GM06990 (cell line): ENCODE results near the gene PELO.

Experiments used
- DNase-seq: peaks from one replicate; pipeline ENCODE4 v3.0.0-alpha.2; 2011; ENCODE audit not compliant: insufficient read length; ENCODE audit errors: extremely low read depth
- H3K27me3 ChIP-seq: replicated peaks from 2 replicates; pipeline ENCODE4 v1.6.0; 2011; ENCODE audit warnings: low read length; ENCODE audit not compliant: control insufficient read depth, insufficient read depth
- H3K36me3 ChIP-seq: 2 replicates; pipeline ENCODE4 v1.5.1; 2011; ENCODE audit warnings: low read length; ENCODE audit not compliant: control insufficient read depth, insufficient read depth
- H3K4me3 ChIP-seq: replicated peaks from 2 replicates; pipeline ENCODE4 v1.5.1; 2011; ENCODE audit warnings: low read depth, mild to moderate bottlenecking, control low read depth, low read length
- CTCF ChIP-seq: IDR thresholded peaks from 2 replicates; pipeline ENCODE4 v1.5.1; 2011; ENCODE audit warnings: low read length, control low read depth, mild to moderate bottlenecking, inconsistent platforms; ENCODE audit not compliant: insufficient read depth, poor library complexity, severe bottlenecking

PELO gene

GRCh38 chr5:52789851-52790250 lies 2.1 kb downstream of the PELO start:
- no peaks in the 10 kb centered on the region for H3K36me3 ChIP-seq
- no peak overlapping the region for H3K4me3 ChIP-seq
- DNase-seq = no peak
- H3K27me3 ChIP-seq = no peaks in the 10 kb centered on the region
- no peak for TF ChIP-seq CTCF

GRCh38 chr5:52791366-52791765 lies 3.6 kb downstream of the PELO start:
- no peaks in the 10 kb centered on the region for H3K27me3 ChIP-seq
- DNase-seq = no peak
- no peak for TF ChIP-seq CTCF
- no peaks in the 10 kb centered on the region for H3K36me3 ChIP-seq
- no peak overlapping the region for H3K4me3 ChIP-seq

GRCh38 chr5:52794519-52794918 lies 6.8 kb downstream of the PELO start:
- Histone ChIP-seq H3K27me3 (no peaks in the 10 kb centered on the region), H3K4me3 (no peak overlapping the region), H3K36me3 (no peaks in the 10 kb centered on the region)
- no peak for DNase-seq
- no peak for TF ChIP-seq CTCF

- Histone ChIP-seq H3K4me3 (no peak overlapping the region), H3K27me3 (no peaks in the 10 kb centered on the region), H3K36me3 (no peaks in the 10 kb centered on the region)
- no peak for TF ChIP-seq CTCF
- no peak for DNase-seq
Observed at GRCh38 chr5:52796031-52796430, 8.3 kb downstream of the PELO start.

GRCh38 chr5:52796516-52797103 lies 8.9 kb downstream of the PELO start:
- DNase-seq = no peak
- no peak for TF ChIP-seq CTCF
- H3K27me3 ChIP-seq = no peaks in the 10 kb centered on the region
- no peaks in the 10 kb centered on the region for H3K36me3 ChIP-seq
- H3K4me3 ChIP-seq = no peak overlapping the region

GRCh38 chr5:52798938-52799337 lies 11.2 kb downstream of the PELO start:
- no peak for DNase-seq
- peak overlapping the region; percentile 79 for H3K4me3 ChIP-seq
- no peaks in the 10 kb centered on the region for H3K27me3 ChIP-seq
- TF ChIP-seq CTCF = no peak
- no peaks in the 10 kb centered on the region; the same call in 1 of the 2 replicates for H3K36me3 ChIP-seq
